ENCODE measurements around the gene TBC1D17.

The TBC1D17 gene

GRCh38 chr19:49911381-49912145 is 34.1 kb downstream of the TBC1D17 start:
- no peak for DNase-seq
- Mint-ChIP-seq H3K4me1 (peaks cover 21% of the 10 kb centered on the region), H3K4me3 (no peak overlapping the region), H3K36me3 (ENCODE audit: low read depth) (peaks cover 78% of the 10 kb centered on the region), H3K27me3 (ENCODE audit: low read depth, poor library complexity) (no peaks in the 10 kb centered on the region), H3K27ac (peak overlapping the region; percentile 71), H3K9me3 (peaks cover 8% of the 10 kb centered on the region)
- TF ChIP-seq CTCF (IDR thresholded peaks at IDR 0.05) = no peak

- no peak for DNase-seq
- H3K27ac Mint-ChIP-seq = peak overlapping the region; percentile 94
- H3K4me3 Mint-ChIP-seq = no peak overlapping the region
- H3K9me3 Mint-ChIP-seq = peaks cover 11% of the 10 kb centered on the region
- H3K4me1 Mint-ChIP-seq = peaks cover 30% of the 10 kb centered on the region
- TF ChIP-seq CTCF (IDR thresholded peaks at IDR 0.05) = no peak
- H3K27me3 Mint-ChIP-seq (ENCODE audit: low read depth, poor library complexity) = no peaks in the 10 kb centered on the region
- peaks cover 78% of the 10 kb centered on the region for H3K36me3 Mint-ChIP-seq (ENCODE audit: low read depth)
Measured at GRCh38 chr19:49912965-49913685, 35.6 kb downstream of the TBC1D17 start.

- no peak overlapping the region for H3K4me3 Mint-ChIP-seq
- peak overlapping the region; percentile 94 for H3K27ac Mint-ChIP-seq
Measured at GRCh38 chr19:49913720-49914119, 36.2 kb downstream of the TBC1D17 start.

GRCh38 chr19:49915271-49915670 is 37.8 kb downstream of the TBC1D17 start:
- TF ChIP-seq CTCF (IDR thresholded peaks at IDR 0.05) = no peak
- Mint-ChIP-seq H3K36me3 (ENCODE audit: low read depth) (peaks cover 79% of the 10 kb centered on the region), H3K27ac (no peak overlapping the region), H3K4me1 (peaks cover 34% of the 10 kb centered on the region), H3K4me3 (no peak overlapping the region), H3K27me3 (ENCODE audit: low read depth, poor library complexity) (no peaks in the 10 kb centered on the region), H3K9me3 (peaks cover 11% of the 10 kb centered on the region)
- no peak for DNase-seq

More at GRCh38 chr19:49913720-49914119, 36.2 kb downstream of the TBC1D17 start:
- DNase-seq = no peak
- Mint-ChIP-seq H3K9me3 (peaks cover 11% of the 10 kb centered on the region), H3K27me3 (ENCODE audit: low read depth, poor library complexity) (no peaks in the 10 kb centered on the region), H3K36me3 (ENCODE audit: low read depth) (peaks cover 78% of the 10 kb centered on the region), H3K4me1 (peaks cover 30% of the 10 kb centered on the region)
- no peak for TF ChIP-seq CTCF (IDR thresholded peaks at IDR 0.05)

GRCh38 chr19:49916839-49917733 is 39.6 kb downstream of the TBC1D17 start:
- peaks cover 87% of the 10 kb centered on the region for H3K36me3 Mint-ChIP-seq (ENCODE audit: low read depth)
- H3K4me1 Mint-ChIP-seq = peaks cover 30% of the 10 kb centered on the region
- no peaks in the 10 kb centered on the region for H3K27me3 Mint-ChIP-seq (ENCODE audit: low read depth, poor library complexity)
- no peak overlapping the region for H3K4me3 Mint-ChIP-seq
- no peak for DNase-seq
- H3K27ac Mint-ChIP-seq = peak overlapping the region; percentile 96
- H3K9me3 Mint-ChIP-seq = peaks cover 11% of the 10 kb centered on the region
- TF ChIP-seq CTCF (IDR thresholded peaks at IDR 0.05) = peak; percentile 16

All from nephron progenitor cell (in vitro differentiated cells).